ENCODE results near the gene PEX11A.
"Not testable (repeated sequence)": the region's sequence is repeated elsewhere in the genome, so short reads cannot be mapped to it uniquely, and the experiment has no call there.

Gene PEX11A

GRCh38 chr15:89690276-89691218 lies at the start of gene PEX11A, which contains the start of gene WDR93:
Gene PEX11A, minus strand, starts transcription at chr15:89690754. Its CDS starts 122 bp downstream, at chr15:89690632.
Gene WDR93, plus strand, starts transcription at chr15:89690811. Its CDS starts 10,936 bp downstream, at chr15:89701747.
- peak; percentile 72 for DNase-seq

GRCh38 chr15:89740137-89740536 lies 49.6 kb upstream of the PEX11A start:
- peak; percentile 35 for DNase-seq

GRCh38 chr15:89735773-89736172 lies 45.2 kb upstream of the PEX11A start:
- DNase-seq: no peak

GRCh38 chr15:89732451-89733172 lies 42.1 kb upstream of the PEX11A start:
- DNase-seq: no peak

GRCh38 chr15:89731275-89731674 lies 40.7 kb upstream of the PEX11A start:
- no peak for DNase-seq

GRCh38 chr15:89728254-89728653 lies 37.7 kb upstream of the PEX11A start:
- no peak for DNase-seq

GRCh38 chr15:89725064-89725463 lies 34.5 kb upstream of the PEX11A start:
- no peak for DNase-seq

- DNase-seq: no peak
Measured at GRCh38 chr15:89724621-89725020, 34.1 kb upstream of the PEX11A start.

- no peak for DNase-seq
Measured at GRCh38 chr15:89723031-89723430, 32.5 kb upstream of the PEX11A start.

GRCh38 chr15:89714775-89715174 lies 24.2 kb upstream of the PEX11A start:
- no peak for DNase-seq

- no peak for DNase-seq
Measured at GRCh38 chr15:89707577-89707976, 17.0 kb upstream of the PEX11A start.

GRCh38 chr15:89704411-89704810 lies 13.9 kb upstream of the PEX11A start:
- no peak for DNase-seq

- no peak for DNase-seq
Measured at GRCh38 chr15:89695198-89695597, 4.6 kb upstream of the PEX11A start.

GRCh38 chr15:89693696-89694095 lies 3.1 kb upstream of the PEX11A start:
- no peak for DNase-seq

- DNase-seq: no peak
Measured at GRCh38 chr15:89693091-89693490, 2.5 kb upstream of the PEX11A start.

- not testable (repeated sequence) for DNase-seq
Measured at GRCh38 chr15:89689930-89690275, 651 bp downstream of the PEX11A start.

GRCh38 chr15:89686522-89686921 lies 4.0 kb downstream of the PEX11A start:
- DNase-seq: no peak

GRCh38 chr15:89685995-89686394 lies 4.6 kb downstream of the PEX11A start:
- DNase-seq: no peak

GRCh38 chr15:89681146-89681545 lies 9.4 kb downstream of the PEX11A start:
- no peak for DNase-seq

- no peak for DNase-seq
Measured at GRCh38 chr15:89680282-89680873, 10.2 kb downstream of the PEX11A start.

GRCh38 chr15:89679212-89679611 lies 11.3 kb downstream of the PEX11A start, which contains the start of gene PLIN1:
Gene PLIN1, minus strand, starts transcription at chr15:89679367. Its CDS starts 1,878 bp downstream, at chr15:89677489.
- no peak for DNase-seq

- no peak for DNase-seq
Measured at GRCh38 chr15:89677381-89677780, 13.2 kb downstream of the PEX11A start.

GRCh38 chr15:89675606-89676005 lies 14.9 kb downstream of the PEX11A start:
- no peak for DNase-seq

Data from activated CD4-positive, alpha-beta T cell treated with anti-CD3 and anti-CD28 coated beads, Interleukin-2, amount 50 U/mL, for 1 hour (primary cell).